Activated CD4-positive, alpha-beta T cell treated with anti-CD3 and anti-CD28 coated beads, Interleukin-10, Interleukin-2, amounts not matched to agents 100 ng/mL and 50 ng/mL, durations not matched to agents 16 hours and 8 hours (primary cell): ENCODE measurements around the gene CUBN.

ENCODE experiments used
- DNase-seq: peaks from one replicate; pipeline ENCODE4 v3.0.0-alpha.2; 2020

CUBN gene

DNA sequence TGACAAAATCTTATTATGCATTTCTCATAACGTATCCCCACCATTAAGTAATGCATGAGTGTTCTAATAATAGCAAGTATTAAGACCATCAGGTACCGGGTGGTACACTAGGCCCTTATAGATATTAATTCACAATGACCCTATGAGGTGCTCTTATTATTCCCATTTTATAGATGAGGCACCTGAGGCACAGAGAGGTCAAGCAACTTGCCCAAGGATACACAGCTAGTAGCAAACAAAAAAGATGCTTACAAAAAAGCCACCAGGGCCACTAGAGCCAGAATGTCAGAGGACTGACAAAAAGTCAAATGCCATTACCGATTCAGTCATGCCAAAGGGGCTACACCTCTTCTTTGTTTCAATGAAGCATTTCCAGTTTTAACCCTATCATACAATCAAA, 318.3 kb downstream of the CUBN start:
- no peak for DNase-seq

DNA sequence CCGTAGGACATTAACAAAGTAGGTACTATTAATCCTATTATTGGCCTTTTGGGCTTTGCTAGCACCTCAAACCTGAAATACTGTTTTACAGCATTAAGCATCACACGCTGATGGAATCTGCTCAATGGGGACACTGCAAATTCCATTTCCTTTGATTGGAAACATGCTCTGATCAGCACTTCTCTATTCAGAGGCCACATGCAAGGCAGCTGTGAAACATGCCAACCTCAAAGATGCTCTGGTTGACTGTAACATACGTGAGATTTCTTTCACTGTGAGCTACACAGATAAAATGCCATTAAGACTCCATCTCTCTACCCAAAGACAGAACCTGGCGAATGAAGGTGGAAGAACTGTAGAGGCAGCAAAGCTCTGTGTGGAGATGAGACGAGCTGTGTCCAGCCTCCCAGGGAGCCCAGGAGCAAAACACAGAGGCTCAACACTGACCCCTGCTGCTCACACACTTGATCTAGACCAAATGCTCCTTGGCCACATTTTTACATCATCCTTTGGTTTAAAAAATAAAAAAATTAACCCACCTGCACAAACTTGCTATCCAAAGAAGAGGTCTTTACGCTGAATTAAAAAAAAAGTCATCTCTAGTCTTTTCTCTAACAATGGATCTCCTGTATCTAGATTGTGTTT, 320.4 kb downstream of the CUBN start:
- peak; percentile 59 for DNase-seq

DNA sequence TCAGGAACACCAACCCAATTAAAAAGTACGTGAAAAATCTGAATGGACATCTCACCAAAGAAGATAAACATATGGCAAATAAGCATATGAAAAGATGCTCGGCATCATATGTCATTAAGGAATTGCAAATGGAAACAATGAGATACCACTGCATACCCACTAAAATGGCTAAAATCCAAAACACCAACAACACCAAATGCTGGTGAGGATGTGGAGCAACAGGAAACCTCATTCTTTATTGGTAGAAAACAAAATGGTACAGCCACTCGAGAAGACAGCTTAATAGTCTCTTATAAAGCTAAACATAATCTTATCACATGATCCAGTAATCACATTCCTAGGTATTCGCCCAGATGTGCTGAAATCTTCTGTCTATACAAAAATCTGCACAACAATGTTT, 325.5 kb downstream of the CUBN start:
- no peak for DNase-seq

DNA sequence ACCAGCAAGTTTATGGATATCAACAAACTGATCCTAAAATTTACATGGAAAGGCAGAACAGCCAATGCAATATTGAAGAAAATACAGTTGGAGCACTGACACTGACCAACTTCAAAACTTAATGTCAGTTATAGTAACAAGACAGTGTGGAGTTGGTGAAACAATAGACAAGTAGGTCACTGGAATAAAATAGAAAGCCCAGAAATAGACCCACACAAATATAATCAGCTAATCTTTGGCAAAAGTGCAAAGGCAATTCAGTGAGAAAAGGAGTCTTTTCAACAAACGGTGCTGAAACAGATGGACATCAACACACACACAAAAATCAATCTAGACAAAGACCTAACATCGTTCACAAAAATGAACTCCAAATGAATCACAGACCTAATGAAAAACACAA, 326.1 kb downstream of the CUBN start:
- DNase-seq, result no peak

DNA sequence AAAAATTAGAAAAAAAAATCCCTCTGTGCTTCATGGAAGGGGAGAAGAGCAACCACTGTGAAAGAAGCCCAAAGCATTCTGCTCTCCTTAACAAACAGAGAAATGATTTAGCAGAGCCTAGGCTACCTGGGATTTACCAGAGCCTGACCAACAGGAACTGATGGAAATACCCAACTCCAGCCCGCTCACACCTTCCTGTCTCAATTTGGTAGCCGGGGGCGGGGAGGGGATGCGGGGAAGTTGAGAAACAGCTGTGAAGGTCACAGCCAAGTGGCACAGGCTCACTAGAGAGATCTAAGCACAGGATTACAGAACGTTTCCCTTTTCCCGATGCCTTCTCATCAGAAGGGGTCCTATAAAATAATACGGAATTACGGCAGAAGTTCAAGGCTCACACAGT, 330.0 kb downstream of the CUBN start:
- DNase-seq, result no peak

DNA sequence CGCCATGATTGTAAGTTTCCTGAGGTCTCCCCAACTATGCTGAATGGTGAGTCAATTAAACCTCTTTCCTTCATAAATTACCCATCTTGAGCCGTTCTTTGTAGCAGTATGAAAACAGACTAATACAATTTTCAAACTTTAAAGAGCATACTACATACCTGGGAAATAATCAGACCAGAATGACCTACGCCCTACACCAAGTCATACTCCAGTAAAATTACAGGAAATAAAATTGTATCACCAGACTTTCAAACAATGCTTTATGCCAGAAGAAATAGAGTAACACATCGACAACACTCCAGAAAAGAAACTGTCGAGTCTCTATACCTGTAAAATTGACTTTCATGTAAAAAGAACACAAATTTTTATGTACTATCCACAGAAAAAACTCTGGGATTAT, 331.0 kb downstream of the CUBN start:
- DNase-seq, result no peak

DNA sequence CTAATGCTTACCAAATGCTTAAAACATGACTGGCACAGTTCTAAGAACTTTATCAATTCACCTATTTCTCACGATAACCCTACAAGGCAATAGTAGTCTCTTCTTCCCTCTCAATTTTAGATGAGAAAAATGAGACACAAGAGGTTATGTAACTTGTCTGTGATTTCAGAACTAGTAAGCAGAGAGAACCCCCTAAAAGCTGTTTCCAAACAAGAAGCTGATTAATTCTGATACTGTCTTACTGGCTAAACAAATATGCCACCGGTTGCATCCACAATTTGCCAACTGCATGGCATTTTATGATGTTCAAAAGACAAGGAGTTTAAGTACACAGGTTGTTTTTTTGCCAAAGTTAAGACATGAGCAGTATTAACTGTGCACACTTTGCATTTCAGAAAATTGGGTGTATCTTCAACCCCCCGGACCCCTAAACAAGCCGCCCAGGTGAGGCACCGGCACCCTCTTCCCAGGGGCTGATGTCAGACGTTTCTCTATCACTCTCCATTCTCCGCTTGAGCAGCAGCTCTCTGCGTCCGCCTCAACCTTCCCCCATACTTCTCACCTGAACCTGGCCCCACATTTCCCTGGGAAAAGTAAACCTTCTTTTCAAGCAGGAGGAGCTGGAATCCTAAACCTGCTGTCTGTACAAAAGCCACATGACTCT, 334.1 kb downstream of the CUBN start:
- DNase-seq, result peak; percentile 37

DNA sequence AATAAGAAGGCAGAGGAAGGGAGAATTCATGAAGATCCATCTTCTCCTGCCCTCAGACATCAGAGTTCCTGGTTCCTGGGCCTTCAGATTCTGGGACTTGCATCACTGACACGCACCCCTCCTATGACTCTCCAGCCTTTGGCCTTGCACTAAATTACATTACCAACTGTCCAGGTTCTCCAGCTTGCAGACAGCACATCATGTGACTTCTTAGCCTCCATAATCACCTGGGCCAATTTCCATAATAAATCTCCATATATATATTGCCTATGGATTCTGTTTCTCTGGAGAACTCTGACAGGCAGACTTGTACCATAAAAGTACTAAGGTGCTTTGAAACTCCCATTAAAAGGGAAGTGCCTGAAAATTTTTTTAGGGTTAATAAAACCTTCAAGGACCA, 335.6 kb downstream of the CUBN start:
- DNase-seq, result no peak

DNA sequence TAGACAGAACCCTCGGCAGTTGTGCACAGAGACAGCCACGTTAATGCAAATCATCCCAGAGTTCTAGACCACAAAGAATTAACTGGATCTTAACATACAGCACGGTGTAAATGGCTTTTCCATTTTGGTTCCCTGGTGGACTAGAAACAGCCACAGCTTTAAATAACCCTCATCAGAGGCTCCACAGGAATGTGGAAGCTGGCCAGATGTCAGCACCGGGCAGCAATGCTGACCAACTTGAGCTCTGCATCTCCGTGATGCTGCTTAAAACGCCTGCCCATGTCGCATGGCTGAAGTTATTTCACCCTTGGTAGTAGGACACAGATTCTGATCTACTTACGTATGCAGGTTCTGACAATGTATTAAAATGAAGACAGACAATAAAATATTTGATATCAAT, 336.9 kb downstream of the CUBN start:
- DNase-seq, result no peak

DNA sequence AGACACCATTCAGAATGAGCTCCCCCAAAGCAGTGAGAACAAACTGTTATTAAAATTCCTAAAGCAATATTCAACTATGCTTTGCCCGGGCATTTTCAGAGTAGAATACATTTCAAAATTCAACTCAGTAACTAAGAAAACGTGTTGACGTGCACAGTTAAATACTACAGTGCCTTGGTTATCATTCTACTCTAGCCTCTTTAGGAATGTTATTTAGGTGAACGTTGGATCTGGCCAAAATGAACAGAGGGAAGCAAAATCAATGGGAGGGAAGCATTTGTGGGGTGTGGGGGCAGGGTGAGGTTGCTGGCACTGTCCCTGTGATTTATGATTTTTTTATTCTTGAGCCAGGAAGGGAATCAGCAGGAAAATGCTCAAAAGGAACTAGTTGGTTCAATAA, 339.8 kb downstream of the CUBN start:
- no peak for DNase-seq

DNA sequence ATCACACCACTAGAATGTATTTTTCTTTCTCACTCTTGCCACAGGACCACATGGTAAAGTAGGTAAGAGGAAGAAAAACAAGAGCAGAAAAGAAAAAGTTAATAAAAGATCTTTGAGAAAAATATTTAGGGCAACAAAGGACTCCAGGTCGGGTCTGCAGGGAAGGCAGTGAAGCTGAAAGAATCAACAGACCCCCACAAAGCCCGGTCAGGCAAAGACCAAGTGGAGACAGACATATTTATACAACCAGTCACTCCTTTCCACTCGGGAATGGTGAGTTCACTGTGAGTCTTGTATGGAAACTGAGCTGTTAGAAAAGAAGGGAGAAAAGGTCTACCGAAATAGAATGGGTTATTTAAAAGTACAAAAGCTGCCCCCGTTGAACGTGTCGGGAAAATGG, 340.4 kb downstream of the CUBN start:
- DNase-seq, result no peak

DNA sequence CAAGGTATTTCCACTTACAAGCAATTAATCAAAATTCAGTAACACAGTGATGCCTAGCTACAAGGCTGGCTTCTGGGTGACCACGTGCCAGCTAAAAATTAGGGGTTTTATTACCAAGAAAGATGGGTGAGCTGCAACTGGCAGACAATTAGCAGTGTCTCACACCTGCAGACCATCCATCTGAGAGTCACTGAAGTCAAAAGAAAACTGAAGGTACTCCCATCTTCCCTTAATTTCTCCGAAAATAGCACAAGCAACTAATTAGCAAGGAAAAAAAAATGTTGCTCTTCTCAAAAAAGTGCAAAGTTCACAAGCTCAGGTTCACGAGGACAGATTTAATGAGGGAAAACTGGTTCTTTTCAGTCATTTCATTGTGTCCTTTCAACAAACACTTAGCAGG, 340.8 kb downstream of the CUBN start:
- no peak for DNase-seq

DNA sequence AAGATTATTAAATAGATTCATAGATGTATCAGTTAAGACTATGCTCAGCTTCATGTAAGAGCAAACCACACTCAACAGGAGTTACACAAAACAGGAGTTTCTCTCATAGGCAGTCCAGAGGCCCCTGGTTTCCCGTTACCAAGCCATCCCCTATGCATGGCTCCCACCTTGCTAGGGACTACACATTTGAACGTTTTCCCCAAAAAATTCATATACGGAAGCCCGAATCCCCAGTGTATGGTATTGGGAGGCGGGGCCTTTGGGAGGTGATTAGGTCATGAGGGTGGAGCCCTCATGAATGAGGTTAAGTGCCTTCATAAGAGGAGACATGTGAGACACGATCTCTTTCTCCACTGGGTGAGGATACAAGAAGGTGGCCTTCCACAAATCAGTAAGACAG, 341.5 kb downstream of the CUBN start:
- peak; percentile 45 for DNase-seq

DNA sequence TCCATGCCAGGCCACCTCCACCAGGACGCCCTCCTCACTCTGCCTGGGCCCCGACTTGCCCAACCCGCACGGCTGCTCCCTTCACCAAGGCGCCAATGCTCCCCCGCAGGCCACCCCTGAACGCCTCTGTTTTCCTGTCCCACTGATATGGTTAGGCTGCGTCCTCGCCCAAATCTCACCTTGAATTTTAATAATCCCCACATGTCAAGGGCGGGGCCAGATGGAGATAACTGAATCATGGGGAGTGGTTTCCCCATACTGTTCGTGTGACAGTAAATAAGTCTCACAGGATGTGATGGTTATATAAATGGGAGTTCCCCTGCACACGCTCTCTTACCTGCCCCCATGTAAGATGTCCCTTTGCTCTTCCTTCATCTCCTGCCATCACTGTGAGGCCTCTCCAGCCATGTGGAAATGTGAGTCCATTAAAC, 342.2 kb downstream of the CUBN start:
- DNase-seq, result peak; percentile 75

DNA sequence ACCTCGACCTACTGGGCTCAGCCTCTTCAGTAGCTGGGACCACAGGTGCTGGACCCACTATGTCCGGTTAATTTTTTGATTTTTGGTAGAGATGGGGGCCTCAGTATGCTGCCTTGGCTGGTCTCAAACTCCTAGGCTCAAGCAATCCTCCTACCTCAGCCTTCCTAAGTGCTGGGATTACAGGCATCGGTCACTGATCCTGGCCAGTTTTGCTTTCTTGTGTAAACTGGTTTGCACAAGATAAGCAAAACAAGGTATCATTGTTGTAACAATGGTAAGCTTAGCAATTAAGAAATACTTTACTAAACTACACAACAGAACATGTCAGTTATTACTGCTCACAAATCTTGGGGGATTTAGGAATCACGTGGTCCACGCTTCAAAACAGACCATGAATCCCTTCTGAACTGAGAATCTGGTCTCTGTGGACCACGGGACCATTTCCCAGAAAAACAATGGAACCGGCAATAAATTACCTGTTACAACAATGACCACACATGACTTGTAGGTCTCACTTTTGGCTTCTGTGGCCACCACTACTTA, 349.2 kb downstream of the CUBN start:
- no peak for DNase-seq

DNA sequence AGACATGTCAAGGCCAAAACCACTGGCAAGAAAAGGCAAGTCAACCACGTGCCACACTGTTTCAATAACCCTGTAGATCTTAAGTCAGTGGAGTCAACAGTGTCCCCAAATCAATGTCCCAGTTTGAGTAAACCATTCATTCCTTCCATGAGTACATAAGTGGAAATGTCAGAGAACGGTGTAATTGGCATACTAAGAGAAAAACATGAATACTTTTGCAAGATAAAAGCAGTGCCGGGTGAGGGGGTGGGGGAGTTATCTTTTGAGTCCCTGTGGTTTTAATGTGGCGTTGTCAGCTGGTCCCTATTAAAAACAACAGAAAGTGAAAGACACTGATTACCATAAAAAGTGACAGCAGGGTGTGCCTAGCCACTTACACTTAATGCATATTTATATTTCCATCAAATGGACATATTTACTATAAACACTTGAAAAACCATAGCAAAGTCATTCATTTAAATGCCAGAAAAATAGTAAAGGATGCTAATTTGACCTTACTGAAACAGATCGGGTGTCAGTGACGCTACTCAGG, 350.2 kb downstream of the CUBN start:
- peak; percentile 63 for DNase-seq

DNA sequence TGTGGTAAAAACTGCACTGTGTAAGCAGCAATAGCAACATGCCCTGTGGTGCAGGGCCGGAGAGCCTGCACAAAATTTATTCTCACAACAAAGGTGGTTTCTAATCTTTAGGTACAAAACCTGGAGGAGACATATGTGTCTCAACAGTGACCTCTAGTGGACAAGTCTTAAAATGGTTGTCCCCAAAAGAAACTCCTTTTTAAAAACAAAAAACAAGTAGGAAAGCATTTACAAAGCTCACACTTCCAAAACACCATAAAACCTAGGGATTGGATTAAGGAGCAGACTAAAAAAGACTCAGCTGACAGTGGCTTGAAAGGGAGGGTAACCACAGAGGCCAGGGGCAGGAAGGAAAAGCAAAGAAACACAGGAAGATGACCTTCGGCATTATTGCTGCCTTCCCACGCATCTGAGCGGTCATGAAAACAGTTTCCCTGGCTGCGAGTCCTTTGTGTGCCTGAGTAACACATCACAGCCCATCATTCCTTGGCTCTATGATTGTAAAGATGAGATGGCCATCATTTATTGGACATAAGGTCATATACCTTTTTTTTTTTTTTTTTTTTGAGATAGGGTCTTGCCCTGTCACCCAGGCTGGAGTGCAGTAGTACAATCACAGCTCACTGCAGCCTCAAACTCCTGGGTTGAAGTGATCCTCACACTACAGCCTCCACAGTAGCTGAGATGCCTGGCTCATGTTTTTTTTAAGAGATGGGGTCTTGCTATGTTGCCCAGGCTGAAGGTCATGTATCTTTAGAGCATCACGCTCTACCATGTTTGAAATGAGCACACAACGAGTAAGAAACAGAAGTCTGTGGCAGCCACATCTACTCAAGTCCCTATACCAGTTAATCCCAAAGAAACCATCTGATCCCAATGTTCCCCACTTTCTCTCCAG, 351.9 kb downstream of the CUBN start:
- DNase-seq, result peak; percentile 60

DNA sequence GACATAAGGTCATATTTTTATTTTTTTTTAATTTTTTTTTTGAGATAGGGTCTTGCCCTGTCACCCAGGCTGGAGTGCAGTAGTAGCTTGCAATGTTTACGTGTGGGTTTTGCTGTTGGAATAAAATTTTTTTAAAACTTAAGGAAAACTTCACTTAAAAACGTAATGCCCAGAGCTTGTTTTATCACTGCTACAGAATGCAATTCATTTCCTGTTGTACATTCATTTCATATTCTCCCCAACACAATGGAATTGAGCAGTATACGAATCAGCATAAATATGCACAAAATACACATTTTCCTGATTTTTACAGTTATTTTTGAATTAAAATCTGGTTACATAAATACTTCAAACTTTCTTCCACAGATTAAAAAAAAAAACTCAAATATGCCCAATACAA, 352.7 kb downstream of the CUBN start:
- DNase-seq, result no peak
